WI38 (cell line): ENCODE results near the gene AP1B1.

Experiments used
- H3K4me3 ChIP-seq: 2 replicates; pipeline ENCODE4 v1.5.1; 2011; ENCODE audit warnings: low read depth, mild to moderate bottlenecking, control low read depth, low read length
- TF ChIP-seq, protein P1 (sequence below): IDR thresholded peaks from 2 replicates; pipeline ENCODE4 v1.5.1; 2012; ENCODE audit warnings: low read depth, mild to moderate bottlenecking, control low read depth, low read length

Gene AP1B1

DNA sequence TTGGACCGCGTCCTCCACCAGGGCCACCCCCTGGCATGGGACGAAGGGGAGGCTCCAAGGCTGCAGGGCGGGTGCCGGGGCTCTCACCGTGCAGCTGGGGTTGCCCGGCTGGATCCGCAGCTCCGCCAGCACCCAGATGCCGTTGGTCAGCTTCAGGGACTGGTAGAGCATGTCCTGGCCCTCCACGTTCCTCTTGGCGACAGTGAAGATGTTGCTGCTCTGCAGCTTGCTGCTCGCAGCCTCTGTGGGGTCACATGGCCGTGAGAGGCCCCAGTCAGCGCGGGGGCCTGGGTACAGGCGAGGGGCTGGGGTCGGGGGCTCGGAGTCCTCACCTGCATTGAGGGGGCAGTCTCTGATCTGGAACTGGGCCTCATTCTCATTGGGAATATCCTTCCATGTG, 58.1 kb downstream of the AP1B1 start:
- H3K4me3 ChIP-seq = no peak overlapping the region
- TF ChIP-seq, protein P1, sequence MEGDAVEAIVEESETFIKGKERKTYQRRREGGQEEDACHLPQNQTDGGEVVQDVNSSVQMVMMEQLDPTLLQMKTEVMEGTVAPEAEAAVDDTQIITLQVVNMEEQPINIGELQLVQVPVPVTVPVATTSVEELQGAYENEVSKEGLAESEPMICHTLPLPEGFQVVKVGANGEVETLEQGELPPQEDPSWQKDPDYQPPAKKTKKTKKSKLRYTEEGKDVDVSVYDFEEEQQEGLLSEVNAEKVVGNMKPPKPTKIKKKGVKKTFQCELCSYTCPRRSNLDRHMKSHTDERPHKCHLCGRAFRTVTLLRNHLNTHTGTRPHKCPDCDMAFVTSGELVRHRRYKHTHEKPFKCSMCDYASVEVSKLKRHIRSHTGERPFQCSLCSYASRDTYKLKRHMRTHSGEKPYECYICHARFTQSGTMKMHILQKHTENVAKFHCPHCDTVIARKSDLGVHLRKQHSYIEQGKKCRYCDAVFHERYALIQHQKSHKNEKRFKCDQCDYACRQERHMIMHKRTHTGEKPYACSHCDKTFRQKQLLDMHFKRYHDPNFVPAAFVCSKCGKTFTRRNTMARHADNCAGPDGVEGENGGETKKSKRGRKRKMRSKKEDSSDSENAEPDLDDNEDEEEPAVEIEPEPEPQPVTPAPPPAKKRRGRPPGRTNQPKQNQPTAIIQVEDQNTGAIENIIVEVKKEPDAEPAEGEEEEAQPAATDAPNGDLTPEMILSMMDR = no peak

DNA sequence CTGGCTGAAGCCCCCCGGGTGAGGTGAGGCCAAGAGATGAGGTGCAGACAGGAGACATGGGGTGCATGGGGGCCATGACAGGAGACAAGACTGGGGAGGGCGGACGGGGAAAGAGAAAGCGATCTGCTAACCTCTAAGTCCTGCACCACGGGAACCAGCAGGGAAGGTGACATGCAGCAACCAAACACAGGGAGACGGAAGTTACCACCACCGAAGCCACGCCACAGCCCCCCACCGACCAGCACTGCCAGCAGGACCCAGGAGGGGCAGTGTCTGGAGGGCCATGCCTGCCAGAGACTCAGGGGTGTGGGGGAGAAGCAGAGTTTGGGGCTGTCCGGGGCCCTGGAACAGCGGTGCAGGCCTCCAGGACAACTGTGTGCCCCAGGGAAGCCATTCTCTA, 58.8 kb downstream of the AP1B1 start:
- TF ChIP-seq, protein P1 = no peak
- no peak overlapping the region for H3K4me3 ChIP-seq

DNA sequence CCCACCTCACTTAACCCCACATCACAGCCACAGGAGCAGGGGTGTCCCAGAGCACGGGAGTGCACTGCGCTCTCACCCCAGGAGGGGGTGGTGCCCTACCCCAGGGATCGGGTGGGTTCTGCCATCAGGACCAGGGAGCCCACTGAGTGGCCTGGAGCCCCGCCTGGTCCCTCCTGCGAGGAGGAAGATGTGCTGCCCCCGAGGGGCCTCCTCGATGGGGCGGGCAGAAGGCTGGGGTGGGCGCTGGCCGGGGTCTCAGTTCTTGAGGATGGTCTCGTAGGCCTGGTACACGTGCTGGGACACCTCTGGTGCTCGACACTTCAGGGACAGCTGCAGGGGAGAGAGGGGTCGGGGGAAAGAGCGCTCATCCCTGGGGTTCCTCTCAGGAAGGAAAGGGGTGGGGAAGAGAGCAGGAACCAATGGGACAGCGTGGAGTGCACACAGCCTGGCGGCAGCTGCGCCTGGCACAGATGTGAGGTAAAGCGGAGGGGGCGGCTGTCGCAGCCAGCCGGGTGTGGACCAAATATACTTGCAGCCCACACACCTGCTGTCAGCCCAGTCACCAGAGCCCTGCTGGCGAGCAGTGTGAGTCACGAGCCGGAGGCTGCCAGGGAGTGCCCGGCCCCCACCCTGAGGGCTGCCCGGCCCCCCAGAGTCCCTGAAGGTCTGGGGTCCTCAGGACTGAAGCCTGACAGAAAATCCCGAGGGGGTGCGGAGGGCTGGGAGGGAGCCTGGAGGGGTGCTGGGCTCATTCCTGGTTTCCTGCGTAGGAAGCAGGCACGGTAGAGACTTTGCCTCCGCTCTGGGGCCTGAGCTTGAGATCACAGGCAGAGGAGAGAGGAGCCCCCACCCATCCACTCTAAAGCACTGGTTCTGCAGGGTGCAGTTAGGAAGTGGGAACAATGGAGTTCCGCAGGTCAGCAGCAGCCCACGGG, 59.5 kb downstream of the AP1B1 start:
- H3K4me3 ChIP-seq = no peak overlapping the region
- TF ChIP-seq, protein P1 = no peak

DNA sequence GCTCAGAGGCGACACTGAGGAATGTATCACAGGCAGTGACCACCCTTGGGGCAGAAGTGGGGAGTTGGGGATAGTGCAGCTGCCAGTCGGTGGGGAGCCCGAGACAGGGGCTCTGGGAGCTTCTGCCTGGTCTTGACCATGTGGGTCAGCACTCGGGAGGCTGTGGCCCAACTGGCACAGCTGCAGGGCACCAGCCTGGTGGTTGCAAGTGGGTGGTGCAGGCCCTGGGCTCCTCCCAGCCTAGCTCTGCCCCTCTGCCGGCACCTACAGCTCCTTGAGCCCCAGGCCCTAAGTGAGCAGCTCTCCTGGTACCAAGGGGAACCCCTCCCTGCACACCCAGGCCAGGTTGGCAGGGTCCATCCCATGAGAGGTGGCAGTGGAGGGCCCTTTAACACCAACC, 60.3 kb downstream of the AP1B1 start:
- TF ChIP-seq, protein P1 = no peak
- H3K4me3 ChIP-seq = no peak overlapping the region

DNA sequence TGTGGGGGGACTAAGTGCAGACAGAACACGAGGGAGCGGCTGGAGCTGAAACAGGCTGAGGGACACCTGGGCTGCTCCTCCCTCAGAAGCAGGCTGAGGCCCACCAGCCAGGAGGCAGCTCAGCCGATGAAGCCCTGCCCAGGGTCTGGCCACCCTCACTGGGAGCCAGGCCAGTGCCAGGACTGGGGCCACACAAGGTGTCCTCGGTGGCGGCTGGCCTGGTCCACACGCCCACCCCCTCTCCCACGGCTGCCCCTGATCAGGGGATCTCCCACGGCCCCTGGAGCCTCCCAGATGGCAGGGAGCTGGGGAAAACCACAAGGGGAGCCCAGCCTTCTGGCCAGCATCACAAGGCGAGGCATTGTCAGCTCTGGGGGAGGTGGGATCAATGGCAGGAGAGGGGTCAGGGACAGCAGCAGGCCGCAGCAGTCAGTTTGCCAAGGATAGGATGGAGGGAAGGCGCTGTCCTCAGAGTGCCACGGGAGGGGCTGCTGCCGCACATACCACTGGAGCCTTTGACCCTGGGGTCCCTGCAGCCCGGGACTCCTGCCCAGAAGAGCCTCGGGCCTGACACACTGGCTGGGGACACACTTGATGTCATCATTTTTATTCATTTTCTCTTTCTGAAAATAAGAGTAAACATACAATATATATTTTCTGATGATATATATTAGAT, 61.1 kb downstream of the AP1B1 start:
- no peak overlapping the region for H3K4me3 ChIP-seq
- TF ChIP-seq, protein P1 = no peak

DNA sequence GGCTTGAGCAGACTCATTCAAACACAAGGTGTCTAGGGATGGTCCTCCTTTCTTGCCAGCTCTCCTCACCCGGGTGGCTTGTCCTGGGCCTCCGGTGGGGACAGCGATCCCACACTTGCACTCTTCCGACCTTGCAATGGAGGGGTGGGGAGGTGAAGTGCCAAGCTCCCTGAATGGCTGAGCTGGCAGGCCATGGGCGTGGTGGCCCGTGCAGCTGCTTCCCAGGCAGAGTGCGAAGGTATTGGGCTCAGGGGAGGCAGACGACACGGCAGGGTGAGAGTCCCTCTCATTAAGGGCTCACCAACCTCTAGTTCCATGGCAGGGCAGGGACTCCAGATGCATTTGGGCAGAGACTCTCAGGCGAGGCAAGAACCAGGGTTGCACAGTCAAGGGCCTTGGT, 61.9 kb downstream of the AP1B1 start:
- TF ChIP-seq, protein P1 = no peak
- no peak overlapping the region for H3K4me3 ChIP-seq

DNA sequence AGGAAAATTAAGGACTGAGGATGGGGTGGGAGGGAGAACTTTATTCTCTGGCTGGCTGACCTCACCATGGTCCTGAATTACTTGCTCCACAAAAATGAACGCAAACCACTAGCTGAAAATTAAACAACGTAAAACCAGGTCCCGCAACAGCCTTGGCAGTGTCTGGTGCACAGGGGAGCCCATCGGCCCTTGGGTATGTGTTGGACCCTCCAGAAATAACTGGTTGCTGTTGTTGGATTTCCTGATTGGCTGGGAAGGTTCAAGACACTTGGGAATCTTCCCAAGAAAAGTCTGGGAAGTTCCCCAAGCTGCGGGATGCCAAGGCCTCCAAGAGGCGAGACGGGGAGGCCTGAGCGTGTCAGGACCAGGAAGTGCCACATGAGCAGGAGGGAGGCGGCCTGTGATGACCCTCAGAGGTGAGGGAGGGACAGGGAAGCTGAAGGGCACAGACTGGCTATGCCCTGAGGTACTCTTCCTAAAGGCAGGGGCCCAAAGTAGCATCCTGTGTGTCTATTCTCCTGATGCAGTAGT, 62.5 kb downstream of the AP1B1 start:
- TF ChIP-seq, protein P1 = no peak
- no peak overlapping the region for H3K4me3 ChIP-seq
